Occipital lobe (tissue), 2 donors: ENCODE measurements around the gene TRAF7. TPM values are rescaled to one million over a fixed set of nuclear protein-coding genes. Genes with fewer than 3 reads are reported as not detected.
"Not testable (repeated sequence)": the region's sequence is repeated elsewhere in the genome, so short reads cannot be mapped to it uniquely, and the experiment has no call there.

ENCODE experiments used
- DNase-seq: peaks from one replicate; lab custom pipeline; 2025; lab: John Stamatoyannopoulos, UW
- total RNA-seq: library from RNA; depleted of rRNA; stranded (reverse); fragments of >200 nt; gene quantifications from one replicate; pipeline ENCODE4 v1.2.3, GENCODE V29; 2014

The TRAF7 gene
- 35.6 TPM for total RNA-seq

- DNase-seq = peak; percentile 99
These were observed at the start of gene TRAF7 for GRCh38 chr16:2155091-2155950. TSS of gene TRAF7 (plus strand) at chr16:2155782. CDS start at chr16:2163921, 8,139 bp downstream.

DNA sequence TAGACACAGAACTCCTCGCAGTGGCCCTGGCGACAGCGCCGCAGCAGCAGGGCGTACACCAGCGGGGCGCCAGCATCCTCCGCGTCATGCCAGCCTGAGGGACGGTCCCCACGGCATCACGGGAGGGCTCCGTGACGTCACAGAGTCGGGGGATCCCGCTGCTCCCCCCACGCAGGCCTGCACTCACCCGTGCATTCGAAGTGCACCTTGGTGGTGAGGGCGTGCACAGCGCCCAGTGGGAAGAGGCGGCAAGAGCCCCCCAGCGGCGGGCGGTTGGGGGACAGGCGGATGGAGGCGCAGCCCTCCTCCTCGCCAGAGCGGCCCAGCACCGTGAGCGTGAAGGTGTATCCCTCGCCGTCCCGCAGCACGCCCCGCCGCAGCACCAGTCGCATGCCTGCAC lies 49.4 kb upstream of the TRAF7 start:
- not testable (repeated sequence) for DNase-seq

- not testable (repeated sequence) for DNase-seq
These were observed 48.3 kb upstream of the TRAF7 start for GRCh38 chr16:2107121-2107790.

GRCh38 chr16:2107791-2108125 lies 47.8 kb upstream of the TRAF7 start:
- not testable (repeated sequence) for DNase-seq

DNA sequence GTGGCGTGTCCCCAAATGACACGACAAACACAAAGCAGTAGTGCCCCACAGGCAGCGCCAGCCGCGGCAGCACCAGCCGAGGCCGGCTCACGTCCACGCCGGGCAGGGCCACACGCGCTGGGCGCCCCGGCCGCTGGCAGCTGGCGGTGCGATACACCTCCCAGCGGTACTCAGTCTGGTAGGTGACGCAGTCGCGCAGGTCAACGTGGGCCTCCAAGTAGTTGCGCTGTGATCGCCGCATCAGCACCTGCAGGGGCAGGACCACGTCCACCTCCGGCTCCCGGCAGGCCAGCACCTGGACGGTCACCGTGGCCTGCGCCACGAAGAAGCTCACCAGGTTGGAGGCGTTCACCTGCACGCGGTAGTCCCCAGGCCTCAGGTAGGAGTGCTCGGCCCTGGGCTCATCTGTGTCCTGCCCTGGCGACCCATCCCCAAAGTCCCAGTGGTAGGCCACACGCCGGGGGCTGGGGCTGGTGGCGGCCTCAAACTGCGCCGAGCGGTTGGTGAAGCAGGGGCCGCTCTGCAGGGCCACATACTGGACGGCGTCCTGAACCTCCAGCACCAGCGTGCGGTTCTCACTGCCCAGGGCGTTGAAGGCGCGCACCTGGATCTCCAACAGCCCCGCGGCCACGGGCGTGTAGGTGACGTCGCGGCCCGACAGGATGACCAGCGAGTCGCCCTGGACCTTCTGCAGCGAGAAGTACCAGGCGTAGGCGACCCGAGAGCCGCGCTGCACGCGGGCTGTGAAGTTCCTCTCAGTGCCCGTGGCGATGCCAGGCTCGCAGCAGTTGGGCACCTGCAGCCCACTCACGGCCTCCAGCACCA lies 46.9 kb upstream of the TRAF7 start:
- DNase-seq = not testable (repeated sequence)

- not testable (repeated sequence) for DNase-seq
These were observed 46.4 kb upstream of the TRAF7 start for GRCh38 chr16:2109271-2109580.

DNA sequence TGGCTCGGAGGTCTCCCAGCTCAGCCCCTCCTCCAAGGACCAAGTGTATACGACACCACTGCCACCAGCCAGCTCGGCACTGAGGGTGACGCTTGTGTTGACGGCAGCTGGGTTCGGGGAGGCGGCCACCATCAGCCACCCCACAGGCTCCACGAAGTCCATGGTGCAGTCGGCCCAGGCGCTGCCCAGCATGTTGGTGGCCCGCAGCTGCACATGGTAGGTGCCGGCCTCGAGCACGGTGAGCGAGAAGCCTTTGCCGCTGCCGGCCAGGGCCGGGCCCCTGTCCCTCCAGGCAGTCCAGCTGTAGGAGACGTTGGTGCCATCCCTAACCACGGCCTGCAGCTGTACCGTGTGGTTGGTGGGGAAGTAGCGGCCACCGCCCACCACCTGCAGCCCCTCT lies 45.7 kb upstream of the TRAF7 start:
- DNase-seq = not testable (repeated sequence)

DNA sequence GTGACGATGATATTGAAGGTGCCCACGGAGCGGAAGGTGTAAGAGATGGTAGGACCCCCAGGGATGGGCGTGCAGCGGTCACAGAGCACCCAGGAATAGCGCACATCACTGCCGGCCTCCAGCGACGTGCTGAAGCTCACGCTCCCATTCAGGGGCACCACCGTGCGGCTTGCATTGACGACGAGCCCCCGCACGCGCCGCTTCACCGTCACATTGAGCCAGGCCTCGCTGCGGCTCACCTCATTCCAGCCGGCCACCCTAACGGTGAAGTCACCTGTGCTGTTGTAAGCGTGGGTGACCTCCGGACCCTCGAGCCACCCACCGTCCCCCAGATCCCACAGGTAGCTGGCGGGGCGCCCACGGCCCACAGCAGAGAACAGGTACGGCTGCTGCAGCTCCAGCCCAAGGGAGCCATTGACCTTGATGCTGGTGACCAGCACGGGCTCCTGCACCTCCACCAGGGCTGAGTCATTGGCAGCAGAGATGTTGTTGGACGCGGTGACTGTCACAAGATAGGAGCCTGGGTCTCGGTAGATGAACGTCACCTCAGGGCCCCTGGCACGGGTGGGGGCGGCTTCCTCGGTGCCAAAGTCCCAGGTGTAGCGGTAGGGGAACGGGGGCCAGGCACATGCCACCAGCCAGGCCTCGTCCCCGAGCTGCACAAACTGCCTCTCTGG lies 45.1 kb upstream of the TRAF7 start:
- DNase-seq = not testable (repeated sequence)

DNA sequence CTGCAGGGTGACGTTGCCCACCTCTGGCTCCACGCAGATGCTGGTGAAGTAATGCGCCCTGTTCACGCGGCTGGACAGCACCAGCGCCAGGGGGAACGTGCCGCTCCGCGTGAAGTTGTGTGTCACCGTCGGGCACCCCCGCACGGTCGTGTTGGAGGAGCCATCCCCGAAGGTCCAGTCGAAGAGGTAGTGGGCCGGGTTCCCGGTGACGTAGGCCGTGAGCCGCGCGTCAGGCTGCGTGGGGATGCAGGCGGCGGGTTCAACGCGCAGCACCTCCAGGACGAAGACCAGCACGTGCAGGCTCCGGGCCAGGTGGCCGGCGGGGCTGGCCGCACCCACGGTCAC lies 44.6 kb upstream of the TRAF7 start:
- not testable (repeated sequence) for DNase-seq

- not testable (repeated sequence) for DNase-seq
These were observed 43.9 kb upstream of the TRAF7 start for GRCh38 chr16:2111412-2112335.

DNA sequence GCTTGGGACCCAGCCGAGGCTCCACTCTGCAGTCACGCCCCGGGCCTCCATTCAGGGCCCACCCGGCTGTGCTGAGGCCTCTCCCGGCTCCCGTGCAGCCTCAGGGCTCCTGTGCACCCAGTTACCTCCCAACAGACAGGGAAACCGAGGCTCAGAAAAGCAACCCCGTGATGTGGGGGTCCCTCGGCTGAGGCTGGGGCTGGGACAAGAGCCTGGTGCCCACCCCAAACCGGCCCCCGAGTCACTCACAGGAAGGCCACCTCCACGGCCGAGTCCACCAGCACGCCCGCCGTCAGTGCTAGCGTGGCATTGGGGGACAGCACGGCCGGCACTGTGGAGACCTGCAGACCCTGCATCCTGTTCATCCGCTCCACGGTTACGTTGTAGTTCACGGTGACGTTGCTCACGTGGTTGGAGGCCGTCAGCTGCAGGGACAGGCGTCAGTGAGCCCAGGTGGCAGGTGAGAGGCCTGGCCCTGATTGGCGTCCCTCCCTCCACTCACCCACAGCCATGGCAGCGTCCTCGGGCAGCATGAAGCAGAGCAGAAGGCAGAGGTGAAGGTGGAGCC lies 43.0 kb upstream of the TRAF7 start:
- DNase-seq = not testable (repeated sequence)

GRCh38 chr16:2114225-2114624 lies 41.4 kb upstream of the TRAF7 start:
- not testable (repeated sequence) for DNase-seq

DNA sequence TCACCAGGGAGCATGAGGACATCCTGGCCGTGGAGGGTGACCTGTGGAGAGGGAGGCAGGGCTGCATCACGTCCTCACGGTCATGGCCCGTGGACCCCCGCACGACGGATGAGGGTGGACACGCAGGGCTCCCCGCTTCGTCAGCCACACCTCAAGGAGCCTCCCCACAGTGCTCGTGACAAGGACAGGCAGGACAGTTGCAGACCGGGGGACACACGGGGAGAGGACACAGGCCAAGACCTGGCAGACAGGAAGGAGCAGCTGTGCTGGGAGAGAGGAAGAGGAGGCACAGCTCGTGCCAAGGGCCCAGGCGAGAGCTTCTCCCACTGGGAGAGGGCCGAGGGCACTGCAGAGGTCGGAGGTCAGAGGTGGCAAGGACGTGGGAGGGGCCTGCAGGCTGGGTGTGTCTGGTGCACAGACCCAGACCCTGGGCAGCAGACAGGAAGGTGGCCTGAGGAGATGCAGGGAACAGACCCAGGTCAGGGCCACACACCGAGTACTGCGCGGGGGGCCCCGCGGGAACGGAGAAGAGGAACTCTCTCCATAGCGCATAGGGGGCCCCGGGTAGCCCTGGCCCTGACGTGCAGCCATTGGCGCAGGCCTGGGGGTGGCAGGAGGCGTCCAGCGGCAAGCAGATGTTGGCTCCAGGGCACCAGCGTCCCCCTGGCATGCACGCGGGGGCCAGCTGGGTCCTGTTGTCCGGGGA lies 40.5 kb upstream of the TRAF7 start:
- DNase-seq = not testable (repeated sequence)

DNA sequence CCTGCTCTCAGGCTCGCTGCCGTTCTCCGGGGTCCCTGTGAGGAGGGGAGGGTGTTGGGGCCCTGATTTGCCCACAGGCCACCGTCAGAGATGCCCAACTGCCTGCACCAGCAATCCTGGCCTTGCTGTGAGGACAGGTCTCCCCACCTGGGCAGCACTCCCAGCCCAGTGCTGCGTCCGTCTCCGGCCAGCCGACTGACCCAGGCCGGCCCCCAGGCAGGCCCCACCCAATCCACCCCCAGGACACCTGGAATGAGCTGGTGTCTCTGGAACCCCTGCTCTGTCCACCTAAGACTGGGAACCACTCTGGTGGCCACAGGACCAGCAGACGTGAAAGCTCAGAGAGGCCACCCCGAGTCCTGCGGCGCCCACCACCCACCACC lies 40.0 kb upstream of the TRAF7 start:
- DNase-seq = no peak

DNA sequence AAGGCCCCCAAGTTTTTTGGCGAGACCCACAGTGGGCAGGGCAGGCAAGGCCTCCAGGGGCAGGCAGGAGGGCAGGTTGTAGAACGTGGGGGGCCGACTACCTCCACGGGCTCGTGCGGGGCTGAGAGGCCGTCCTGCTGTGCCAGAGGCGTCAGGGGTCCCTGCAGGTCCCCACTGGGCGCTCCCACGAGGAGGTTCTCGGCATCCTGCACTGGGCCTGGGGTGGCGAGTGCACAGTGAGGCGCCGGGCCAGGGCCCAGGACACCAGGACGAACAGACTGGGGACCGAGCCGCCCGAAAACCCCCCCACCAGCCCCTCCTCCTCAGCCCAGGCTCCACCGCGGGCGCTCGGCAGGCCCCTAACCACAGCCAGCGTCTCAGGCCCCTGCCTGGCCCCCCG lies 39.2 kb upstream of the TRAF7 start:
- not testable (repeated sequence) for DNase-seq

GRCh38 chr16:2117341-2117740 lies 38.2 kb upstream of the TRAF7 start:
- DNase-seq = not testable (repeated sequence)

DNA sequence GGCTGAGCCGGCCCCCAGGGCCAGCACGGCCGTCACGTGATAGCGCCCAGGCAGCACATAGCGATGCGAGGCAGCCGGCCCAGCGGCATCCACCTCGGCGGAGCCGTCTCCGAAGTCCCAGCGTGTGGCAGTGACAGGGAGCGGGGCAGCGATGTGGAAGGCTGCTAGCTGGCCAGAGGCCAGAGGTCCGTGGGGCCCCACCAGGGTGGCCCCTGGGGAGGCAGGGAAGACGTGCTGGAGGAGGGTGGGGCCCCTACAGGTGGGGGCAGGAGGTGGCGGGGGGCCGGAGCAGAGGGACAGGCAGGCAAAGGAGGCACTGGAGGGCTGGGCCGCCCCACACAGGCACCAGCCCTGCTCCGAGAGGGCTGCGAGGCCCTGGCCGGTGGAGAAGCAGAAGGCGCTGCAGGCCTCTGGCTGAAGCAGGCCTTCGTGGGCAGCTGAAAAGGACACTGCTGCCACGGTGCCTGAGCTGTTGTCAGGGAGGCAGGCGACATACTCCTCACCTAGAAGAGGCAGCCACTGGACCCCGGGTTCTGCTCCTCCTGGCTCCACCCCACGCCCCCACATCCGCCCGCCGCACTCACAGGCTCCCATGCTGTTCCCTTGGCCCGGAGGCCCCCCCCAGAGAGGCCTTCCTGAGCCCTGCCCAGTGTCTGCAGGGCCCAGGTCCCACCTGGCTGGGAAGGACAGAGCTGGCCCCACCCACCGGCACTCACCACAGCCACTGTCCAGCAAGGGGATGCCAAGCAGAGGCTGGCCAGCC lies 37.4 kb upstream of the TRAF7 start:
- DNase-seq = not testable (repeated sequence)

DNA sequence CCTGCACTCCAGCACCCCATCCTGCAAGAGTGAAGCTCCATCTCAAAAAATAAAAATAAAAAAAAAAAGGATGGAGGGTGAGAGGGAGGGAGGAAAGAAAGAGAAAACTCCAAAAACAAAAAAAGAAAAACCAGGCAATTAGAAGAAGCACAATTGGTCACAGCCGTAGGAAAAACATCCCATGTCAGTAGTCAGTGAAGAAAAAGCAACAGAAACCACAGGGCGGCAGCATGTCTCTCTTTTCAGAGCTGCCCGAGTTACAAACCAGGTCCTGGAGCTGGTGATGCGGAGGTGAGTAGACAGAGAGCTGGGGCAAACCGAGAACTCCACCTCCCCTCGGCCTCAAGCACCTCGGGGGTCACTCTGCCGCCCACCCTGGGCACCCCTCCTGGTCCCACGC lies 34.3 kb upstream of the TRAF7 start:
- peak; percentile 63 for DNase-seq

DNA sequence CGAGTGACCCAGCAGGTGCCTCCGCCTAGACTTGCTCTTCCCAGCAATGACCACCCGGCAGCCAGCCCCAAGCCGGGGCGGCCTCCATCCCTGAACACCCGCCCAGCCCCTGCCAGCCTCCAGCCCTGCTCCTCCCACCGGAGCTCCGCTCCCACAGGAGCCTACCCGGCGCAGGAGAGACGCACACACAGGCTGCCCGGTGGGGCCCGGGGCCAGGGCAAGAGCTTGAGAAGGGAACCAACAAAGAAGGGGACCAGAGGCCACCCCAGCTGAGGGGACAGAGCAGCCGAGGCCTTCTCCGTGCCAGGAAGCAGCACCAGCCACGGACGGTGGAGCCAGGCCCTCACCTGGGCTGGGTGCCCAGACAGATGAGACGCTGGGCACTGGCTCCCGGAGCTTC lies 33.7 kb upstream of the TRAF7 start:
- DNase-seq = peak; percentile 37
